Panc1 (cell line): ENCODE data around the gene INIP. TPM values are rescaled to one million over a fixed set of nuclear protein-coding genes. Genes with fewer than 3 reads are reported as not detected.
"Not testable (repeated sequence)": the region's sequence is repeated elsewhere in the genome, so short reads cannot be mapped to it uniquely, and the experiment has no call there.

Experiments used
- ATAC-seq: fragments of 200-7000 bp; cut with Tn5 transposase; 2 replicates; pipeline ENCODE4 v1.9.1; 2020; ENCODE audit warnings: mild to moderate bottlenecking, moderate library complexity
- BruUV-seq: library from RNA; stranded (reverse); fragments of 400-500 nt; replicated peaks from 2 replicates; lab custom pipeline; 2021; lab: Mats Ljungman, UMichigan
- CTCF ChIA-PET: fragments of 300-600 bp; sonication (Branson Sonifier 250); formaldehyde crosslinking; loops from one replicate; lab custom pipeline; 2022; ENCODE audit warnings: antibody characterized with exemption; lab: Charles Lee
- POLR2A ChIA-PET: fragments of 300-600 bp; sonication (Branson Sonifier 250); formaldehyde crosslinking; loops from one replicate; lab custom pipeline; 2022; ENCODE audit warnings: antibody characterized with exemption; lab: Charles Lee
- DNase-seq: peaks from one replicate; pipeline ENCODE4 v3.0.0-alpha.2; 2010; ENCODE audit warnings: low read depth, low spot score
- H3K27ac ChIP-seq: 2 replicates; pipeline ENCODE4 v1.5.1; 2011; ENCODE audit warnings: mild to moderate bottlenecking, low read length, inconsistent platforms
- H3K27me3 ChIP-seq: fragments of 200-500 bp; sonication (Bioruptor generic); 2 replicates; pipeline ENCODE4 v1.6.0; 2014; ENCODE audit warnings: low read length, inconsistent platforms; ENCODE audit not compliant: control insufficient read depth, insufficient read depth
- H3K36me3 ChIP-seq: fragments of 200-500 bp; sonication (Bioruptor generic); 2 replicates; pipeline ENCODE4 v1.5.1; 2014; ENCODE audit warnings: inconsistent platforms, mild to moderate bottlenecking, low read length, moderate library complexity; ENCODE audit not compliant: control insufficient read depth, insufficient read depth
- H3K4me1 ChIP-seq: 2 replicates; pipeline ENCODE4 v1.5.1; 2011; ENCODE audit warnings: inconsistent platforms, mild to moderate bottlenecking, low read length, moderate library complexity; ENCODE audit not compliant: control insufficient read depth, insufficient read depth
- H3K4me3 ChIP-seq, 2 experiments: 2 replicates each; pipeline ENCODE4 v1.5.1; 2011 to 2012; ENCODE audit warnings: low read depth in 2 of 2, low read length in 2 of 2, mild to moderate bottlenecking in 2 of 2, inconsistent platforms in 1 of 2, moderate library complexity in 1 of 2
- H3K9me3 ChIP-seq: fragments of 200-500 bp; sonication (Bioruptor generic); 2 replicates; pipeline ENCODE4 v1.5.1; 2014; ENCODE audit warnings: low read depth, mild to moderate bottlenecking, inconsistent platforms, low read length, moderate library complexity; ENCODE audit not compliant: control insufficient read depth, insufficient read depth
- POLR2AphosphoS5 ChIP-seq: IDR thresholded peaks from 2 replicates; pipeline ENCODE4 v1.6.1; 2012; ENCODE audit warnings: mild to moderate bottlenecking, low read depth, low read length, moderate library complexity
- REST ChIP-seq, 2 experiments: IDR thresholded peaks; 2 replicates each; pipeline ENCODE4 v1.6.1; 2011 to 2012; ENCODE audit warnings: low read depth in 2 of 2, control low read depth in 1 of 2, low read length in 1 of 2, mild to moderate bottlenecking in 1 of 2, moderate library complexity in 1 of 2; ENCODE audit not compliant: insufficient read depth in 1 of 2
- SIN3A ChIP-seq: IDR thresholded peaks from 2 replicates; pipeline ENCODE4 v1.6.1; 2012; ENCODE audit warnings: low read depth, mild to moderate bottlenecking, low read length, moderate library complexity, borderline replicate concordance; ENCODE audit not compliant: insufficient read depth
- TCF7L2 ChIP-seq: IDR thresholded peaks from 2 replicates; pipeline ENCODE4 v1.6.1; 2011; ENCODE audit warnings: mild to moderate bottlenecking, low read depth, low read length, inconsistent platforms
- in situ Hi-C: cut with HindIII; loops from 2 replicates; pipeline ENCODE4 v1.10.0; 2016; ENCODE audit warnings: low sequenced_read_pairs, low pct_unique_long_range_greater_than_20kb
- intact Hi-C: fragments of 100-400 bp; cut with micrococcal nuclease; formaldehyde crosslinking; loops from one replicate; pipeline ENCODE4 v1.10.0; 2022; ENCODE audit not compliant: unreplicated experiment
- total RNA-seq: library from RNA; stranded (reverse); gene quantifications from one replicate; pipeline ENCODE4 v1.2.1, GENCODE V29; 2021; ENCODE audit not compliant: unreplicated experiment
- TF ChIP-seq, protein P1 (sequence below): fragments of 450-650 bp; IDR thresholded peaks from 2 replicates; pipeline ENCODE4 v1.5.1; 2017; ENCODE audit warnings: mild to moderate bottlenecking

INIP gene
- total RNA-seq, 1 experiment from 2014 or later, result 20.0 TPM

GRCh38 chr9:112726428-112726827 lies 8.5 kb upstream of the INIP start:
- no peak overlapping the region for H3K4me3 ChIP-seq
- no TSS peak for BruUV-seq
- H3K27me3 ChIP-seq, result no peaks in the 10 kb centered on the region
- H3K36me3 ChIP-seq, result no peaks in the 10 kb centered on the region
- CTCF ChIA-PET, result no interaction called here
- ATAC-seq (no peak), DNase-seq (no peak)
- H3K9me3 ChIP-seq, result no peaks in the 10 kb centered on the region
- no peaks in the 10 kb centered on the region for H3K4me1 ChIP-seq
- intact Hi-C loops (no loop called here), in situ Hi-C loops (no loop called here)
- POLR2A ChIA-PET, result no interaction called here
- H3K27ac ChIP-seq, result no peak overlapping the region
- no peak for TF ChIP-seq TCF7L2
- no peak for TF ChIP-seq POLR2AphosphoS5
- TF ChIP-seq, protein P1, sequence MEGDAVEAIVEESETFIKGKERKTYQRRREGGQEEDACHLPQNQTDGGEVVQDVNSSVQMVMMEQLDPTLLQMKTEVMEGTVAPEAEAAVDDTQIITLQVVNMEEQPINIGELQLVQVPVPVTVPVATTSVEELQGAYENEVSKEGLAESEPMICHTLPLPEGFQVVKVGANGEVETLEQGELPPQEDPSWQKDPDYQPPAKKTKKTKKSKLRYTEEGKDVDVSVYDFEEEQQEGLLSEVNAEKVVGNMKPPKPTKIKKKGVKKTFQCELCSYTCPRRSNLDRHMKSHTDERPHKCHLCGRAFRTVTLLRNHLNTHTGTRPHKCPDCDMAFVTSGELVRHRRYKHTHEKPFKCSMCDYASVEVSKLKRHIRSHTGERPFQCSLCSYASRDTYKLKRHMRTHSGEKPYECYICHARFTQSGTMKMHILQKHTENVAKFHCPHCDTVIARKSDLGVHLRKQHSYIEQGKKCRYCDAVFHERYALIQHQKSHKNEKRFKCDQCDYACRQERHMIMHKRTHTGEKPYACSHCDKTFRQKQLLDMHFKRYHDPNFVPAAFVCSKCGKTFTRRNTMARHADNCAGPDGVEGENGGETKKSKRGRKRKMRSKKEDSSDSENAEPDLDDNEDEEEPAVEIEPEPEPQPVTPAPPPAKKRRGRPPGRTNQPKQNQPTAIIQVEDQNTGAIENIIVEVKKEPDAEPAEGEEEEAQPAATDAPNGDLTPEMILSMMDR, result no peak
- no peak for TF ChIP-seq SIN3A
- no peak for TF ChIP-seq REST (IDR thresholded peaks at IDR 0.05; ENCODE audit: insufficient read depth in 1 of 2, low read depth in 2 of 2, low read length in 1 of 2)

- DNase-seq (no peak), ATAC-seq (no peak)
- CTCF ChIA-PET, result no interaction called here
- POLR2A ChIA-PET, result no interaction called here
- in situ Hi-C loops (no loop called here), intact Hi-C loops (no loop called here)
- Histone ChIP-seq H3K9me3 (no peaks in the 10 kb centered on the region), H3K36me3 (no peaks in the 10 kb centered on the region), H3K27ac (no peak overlapping the region), H3K4me1 (no peaks in the 10 kb centered on the region), H3K4me3 (no peak overlapping the region), H3K27me3 (no peaks in the 10 kb centered on the region)
- no TSS peak for BruUV-seq
- TF ChIP-seq POLR2AphosphoS5 (no peak), SIN3A (no peak), TCF7L2 (no peak), REST (IDR thresholded peaks at IDR 0.05; ENCODE audit: insufficient read depth in 1 of 2, low read depth in 2 of 2, low read length in 1 of 2) (no peak)
- TF ChIP-seq, protein P1, result no peak
Observed at GRCh38 chr9:112725961-112726360, 8.0 kb upstream of the INIP start.

GRCh38 chr9:112722749-112723148 lies 4.8 kb upstream of the INIP start:
- H3K27me3 ChIP-seq, ATAC-seq, CTCF ChIA-PET, DNase-seq, H3K27ac ChIP-seq, in situ Hi-C loops, H3K4me3 ChIP-seq, POLR2A ChIA-PET, BruUV-seq, H3K36me3 ChIP-seq, H3K4me1 ChIP-seq, intact Hi-C loops, H3K9me3 ChIP-seq: not testable (repeated sequence)
